Measurements from ENCODE around the gene HES7.
A peak's percentile ranks its signal among the peaks of the same experiment; 100 is the strongest.

HES7 gene

DNA sequence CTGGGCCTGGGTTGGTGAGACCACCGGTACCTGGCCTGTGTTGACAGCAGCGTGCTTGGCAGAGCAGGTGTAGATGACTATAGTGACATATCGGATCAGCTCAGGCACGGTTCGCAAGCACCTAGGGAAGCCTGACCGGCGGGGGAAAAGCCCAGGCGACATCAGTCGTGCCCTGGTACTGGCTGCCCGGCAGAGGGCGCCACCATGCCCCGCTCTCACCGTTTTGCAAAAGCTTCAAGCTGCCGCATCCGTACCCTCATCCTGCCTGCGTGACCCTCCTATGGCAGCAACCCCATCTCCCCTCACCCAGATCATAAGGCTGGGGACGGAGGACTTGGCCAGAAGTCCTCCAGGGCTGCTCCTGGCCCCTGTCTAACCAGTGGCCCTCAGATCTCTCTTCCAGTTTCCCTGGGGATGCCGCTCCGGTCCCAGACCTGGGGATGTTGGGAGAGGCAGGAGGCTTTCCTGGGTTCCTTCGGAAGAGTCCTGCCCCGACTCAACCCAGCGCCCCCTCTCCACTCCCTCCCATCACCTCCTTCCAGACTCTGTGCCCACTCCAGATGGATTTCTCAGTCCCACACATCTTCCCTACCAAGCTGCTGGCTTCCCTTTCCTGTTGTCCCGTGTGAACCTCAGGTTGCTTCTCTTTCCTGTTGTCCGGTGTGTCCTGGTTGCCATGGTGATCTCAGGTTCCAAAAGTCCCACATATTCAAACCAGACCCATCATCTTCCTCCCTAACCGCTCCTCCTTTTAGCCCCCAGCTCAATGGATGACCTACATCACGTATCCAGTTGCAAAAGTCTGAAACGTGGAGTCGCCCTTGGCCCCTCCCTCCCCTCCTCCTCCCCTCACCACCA is 50.0 kb downstream of the HES7 start:
- Mint-ChIP-seq H3K4me1 (peaks cover 24% of the 10 kb centered on the region), H3K27ac (no peak overlapping the region), H3K9me3 (peaks cover 2% of the 10 kb centered on the region), H3K27me3 (ENCODE audit: low read depth) (peaks cover 98% of the 10 kb centered on the region), H3K4me3 (peak overlapping the region; percentile 62 to 70 (median 64)), H3K36me3 (ENCODE audit: low read depth) (no peaks in the 10 kb centered on the region)
- TF ChIP-seq, protein P1, sequence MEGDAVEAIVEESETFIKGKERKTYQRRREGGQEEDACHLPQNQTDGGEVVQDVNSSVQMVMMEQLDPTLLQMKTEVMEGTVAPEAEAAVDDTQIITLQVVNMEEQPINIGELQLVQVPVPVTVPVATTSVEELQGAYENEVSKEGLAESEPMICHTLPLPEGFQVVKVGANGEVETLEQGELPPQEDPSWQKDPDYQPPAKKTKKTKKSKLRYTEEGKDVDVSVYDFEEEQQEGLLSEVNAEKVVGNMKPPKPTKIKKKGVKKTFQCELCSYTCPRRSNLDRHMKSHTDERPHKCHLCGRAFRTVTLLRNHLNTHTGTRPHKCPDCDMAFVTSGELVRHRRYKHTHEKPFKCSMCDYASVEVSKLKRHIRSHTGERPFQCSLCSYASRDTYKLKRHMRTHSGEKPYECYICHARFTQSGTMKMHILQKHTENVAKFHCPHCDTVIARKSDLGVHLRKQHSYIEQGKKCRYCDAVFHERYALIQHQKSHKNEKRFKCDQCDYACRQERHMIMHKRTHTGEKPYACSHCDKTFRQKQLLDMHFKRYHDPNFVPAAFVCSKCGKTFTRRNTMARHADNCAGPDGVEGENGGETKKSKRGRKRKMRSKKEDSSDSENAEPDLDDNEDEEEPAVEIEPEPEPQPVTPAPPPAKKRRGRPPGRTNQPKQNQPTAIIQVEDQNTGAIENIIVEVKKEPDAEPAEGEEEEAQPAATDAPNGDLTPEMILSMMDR (IDR thresholded peaks at IDR 0.05; ENCODE audit: unreplicated experiment in 3 of 3), result peak; percentile 81 to 85 (median 83)

DNA sequence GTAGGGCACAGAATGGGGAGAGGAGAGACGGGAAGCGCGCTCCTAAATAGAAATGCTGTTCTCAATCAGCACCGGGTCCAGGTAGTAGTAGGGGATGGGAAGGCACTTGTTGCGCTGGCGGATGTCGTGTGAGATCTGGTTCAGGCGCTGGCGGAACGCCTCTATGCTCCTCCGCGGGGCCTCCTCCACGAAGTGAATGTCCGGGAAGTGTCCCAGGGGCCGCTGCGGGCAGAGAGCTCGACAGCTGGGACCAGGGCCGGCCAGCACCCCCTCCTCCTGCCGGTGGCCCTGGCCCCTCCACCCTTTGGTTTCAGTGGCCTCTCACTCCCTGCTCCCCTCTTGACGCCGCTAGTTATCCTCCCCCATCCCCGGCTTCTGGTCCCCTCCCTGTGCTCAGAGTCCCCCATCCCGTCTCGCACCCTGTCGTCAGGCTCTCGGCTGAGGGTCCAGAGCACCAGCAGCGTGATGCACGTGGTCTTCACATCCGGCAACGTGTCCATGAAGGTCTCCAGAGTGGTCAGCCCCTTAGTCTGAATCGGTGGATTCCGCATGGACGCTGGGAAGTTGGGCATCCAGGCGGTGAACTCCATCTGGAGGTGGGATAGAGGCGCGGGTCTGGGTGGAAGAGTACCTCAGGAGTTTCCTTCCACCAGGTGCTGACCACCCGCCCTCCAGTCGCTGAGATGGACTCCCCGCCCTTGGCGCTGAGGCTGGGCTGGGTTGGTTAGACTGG is 51.0 kb downstream of the HES7 start:
- peak overlapping the region; percentile 61 to 63 (median 63) for H3K4me3 Mint-ChIP-seq
- H3K9me3 Mint-ChIP-seq, result peaks cover 2% of the 10 kb centered on the region
- peaks cover 100% of the 10 kb centered on the region for H3K27me3 Mint-ChIP-seq (ENCODE audit: low read depth)
- H3K4me1 Mint-ChIP-seq, result peaks cover 24% of the 10 kb centered on the region
- H3K27ac Mint-ChIP-seq, result no peak overlapping the region
- TF ChIP-seq, protein P1 (IDR thresholded peaks at IDR 0.05; ENCODE audit: unreplicated experiment in 3 of 3), result no peak
- H3K36me3 Mint-ChIP-seq (ENCODE audit: low read depth), result no peaks in the 10 kb centered on the region

DNA sequence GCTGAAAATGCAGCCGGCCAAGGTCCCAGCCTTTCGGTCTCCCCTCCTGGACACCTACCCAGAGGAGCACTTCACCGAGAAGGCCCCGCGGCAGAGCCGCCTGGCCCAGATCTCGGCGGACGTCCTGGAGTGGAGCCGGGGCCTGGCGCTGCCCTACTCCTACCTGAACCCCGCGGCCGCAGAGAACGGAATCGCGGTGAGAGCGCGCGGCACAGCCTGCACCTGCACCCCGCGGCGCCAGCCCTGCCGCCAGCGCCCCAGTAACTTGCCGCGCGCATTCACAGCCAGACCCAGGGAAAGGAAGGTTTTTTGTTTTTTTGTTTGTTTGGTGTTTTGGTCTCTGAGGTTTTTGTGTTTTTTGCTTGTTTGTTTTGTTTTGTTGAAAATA is 51.6 kb downstream of the HES7 start:
- Mint-ChIP-seq H3K27ac (no peak overlapping the region), H3K4me3 (peak overlapping the region; percentile 61 to 63 (median 63)), H3K4me1 (peaks cover 24% of the 10 kb centered on the region), H3K36me3 (ENCODE audit: low read depth) (no peaks in the 10 kb centered on the region), H3K9me3 (no peaks in the 10 kb centered on the region), H3K27me3 (ENCODE audit: low read depth) (peaks cover 100% of the 10 kb centered on the region)
- TF ChIP-seq, protein P1 (IDR thresholded peaks at IDR 0.05; ENCODE audit: unreplicated experiment in 3 of 3), result no peak

DNA sequence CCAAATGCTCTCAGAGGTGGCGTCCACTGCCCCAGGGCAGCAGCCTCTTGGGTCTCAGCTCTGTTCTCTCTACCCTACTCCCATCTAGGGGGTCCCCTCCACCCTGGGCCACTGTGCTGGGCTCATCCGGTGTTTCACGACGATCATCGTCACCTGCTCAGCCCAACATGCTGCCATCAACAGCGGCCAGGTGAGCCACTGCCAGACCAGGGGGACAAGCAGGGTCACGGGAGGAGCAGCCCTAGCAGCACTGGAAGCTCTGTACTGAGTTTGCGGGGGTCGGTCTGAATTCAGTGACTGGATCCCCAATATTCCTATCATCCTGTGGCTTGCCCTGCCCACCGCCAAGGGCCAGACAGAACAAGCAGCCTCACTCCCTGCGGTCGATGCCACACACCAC is 52.4 kb downstream of the HES7 start:
- H3K36me3 Mint-ChIP-seq (ENCODE audit: low read depth), result no peaks in the 10 kb centered on the region
- TF ChIP-seq, protein P1 (IDR thresholded peaks at IDR 0.05; ENCODE audit: unreplicated experiment in 3 of 3), result no peak
- no peaks in the 10 kb centered on the region for H3K9me3 Mint-ChIP-seq
- H3K27ac Mint-ChIP-seq, result no peak overlapping the region
- H3K4me1 Mint-ChIP-seq, result peaks cover 24% of the 10 kb centered on the region
- peaks cover 100% of the 10 kb centered on the region for H3K27me3 Mint-ChIP-seq (ENCODE audit: low read depth)
- H3K4me3 Mint-ChIP-seq, result no peak overlapping the region

Data from nephron (organoid).